ENCODE results near the gene WDR1.

Gene WDR1

GRCh38 chr4:10025230-10025806 is 91.3 kb downstream of the WDR1 start:
- no peak overlapping the region for H3K4me3 ChIP-seq (ENCODE audit: control insufficient read depth, low read depth, low read length)
- DNase-seq (ENCODE audit: low read depth) = no peak
- TF ChIP-seq CTCF (conservative IDR thresholded peaks at IDR 0.05; ENCODE audit: control insufficient read depth, insufficient read depth, low read depth, low read length) = no peak
